Mucosa of descending colon (tissue), 3 donors: ENCODE results near the gene FJX1. TPM values are rescaled to one million over a fixed set of nuclear protein-coding genes. Genes with fewer than 3 reads are reported as not detected.

Experiments
- ATAC-seq: fragments of 200-7000 bp; cut with Tn5 transposase; one replicate; pipeline ENCODE4 v1.9.1; 2020; ENCODE audit warnings: mild to moderate bottlenecking, moderate library complexity
- DNase-seq, 3 donors: peaks; one replicate each; pipeline ENCODE4 v3.0.0-alpha.2; 2020
- H3K36me3 ChIP-seq: fragments of 200-600 bp; one replicate; pipeline ENCODE4 v1.8.0; 2021; ENCODE audit warnings: low read depth, mild to moderate bottlenecking
- H3K4me1 ChIP-seq: fragments of 200-600 bp; one replicate; pipeline ENCODE4 v1.8.0; 2021; ENCODE audit warnings: low read depth, mild to moderate bottlenecking
- H3K4me3 ChIP-seq: fragments of 200-600 bp; one replicate; pipeline ENCODE4 v1.8.0; 2021; ENCODE audit warnings: mild to moderate bottlenecking
- H3K9me3 ChIP-seq: fragments of 200-600 bp; one replicate; pipeline ENCODE4 v1.8.0; 2021; ENCODE audit warnings: mild to moderate bottlenecking
- CTCF ChIP-seq: fragments of 200-600 bp; IDR thresholded peaks from one replicate; pipeline ENCODE4 v1.8.0; 2022; ENCODE audit warnings: antibody characterized with exemption, mild to moderate bottlenecking
- intact Hi-C, 2 donors: fragments of 100-400 bp; cut with DNase I in 1 of 2; cut with micrococcal nuclease in 1 of 2; formaldehyde crosslinking; loops; one replicate each; pipeline versions ENCODE4 v1.11.0 to v1.11.1; 2022; cut with DNase I, micrococcal nuclease
- long read RNA-seq, 2 donors: library from polyadenylated mRNA; unstranded; transcript quantifications; one replicate each; pipeline ENCODE4 v2.0.0, GENCODE V29; 2019 to 2021
- total RNA-seq, 3 donors: library from RNA; stranded (reverse); fragmentation: NEBNext Ultra II Directional in 2 of 3; extraction: Animal tissue kit (Norgen Biotek cat#: 25700) in 2 of 3; gene quantifications; one replicate each; pipeline versions ENCODE4 v1.2.1 to v1.2.4, GENCODE V29; 2021 to 2023
- donor health status: DM: no; HTN: no; CAD: no; lungs with moderate emphysema.
- donor health status: DM: no; HTN: no; CAD: no.
- donor health status: DM: no; HTN: yes; CAD: no.

The FJX1 gene
- 1 to 10 TPM in 1 of 3 donors, under 1 TPM in 2; 0.36 to 1.7 (median 0.84) TPM for total RNA-seq
- long read RNA-seq, donor 1, transcript FJX1-201 (1 exons, 2,450 nt): major isoform, 6 of 7 reads
- long read RNA-seq, donor 1, partial matches to known transcripts: 0 of 7 reads
- long read RNA-seq, donor 1, other reads (novel, unspliced or antisense): 1 of 7 reads
- long read RNA-seq, donor 2: 0 reads

- Histone ChIP-seq H3K36me3 (no peaks in the 10 kb centered on the region), H3K9me3 (no peaks in the 10 kb centered on the region), H3K4me3 (no peak within 1 kb of the TSS), H3K4me1 (peaks cover 13% of the 10 kb centered on the region)
- no peak for TF ChIP-seq CTCF
- intact Hi-C loops: loop anchor here in 1 of 2 donors (5.0 kb wide), 1 partner anchor 649 kb away; no protein-coding TSS in a partner anchor
- ATAC-seq (peak; percentile 52), DNase-seq (peak; percentile 21 to 59 (median 41))
Observed at GRCh38 chr11:35617687-35618496, at the start of gene FJX1. Gene FJX1, plus strand, starts transcription at chr11:35618460. Its CDS starts 177 bp downstream, at chr11:35618637.

GRCh38 chr11:35571696-35572095, 46.6 kb upstream of the FJX1 start:
- no peak for TF ChIP-seq CTCF
- no peaks in the 10 kb centered on the region for H3K4me1 ChIP-seq
- DNase-seq: no peak
- intact Hi-C loops: no loop called here
- H3K36me3 ChIP-seq: no peaks in the 10 kb centered on the region
- ATAC-seq: no peak
- no peaks in the 10 kb centered on the region for H3K9me3 ChIP-seq
- H3K4me3 ChIP-seq: no peak overlapping the region

GRCh38 chr11:35579557-35580396, 38.5 kb upstream of the FJX1 start:
- Histone ChIP-seq H3K4me3 (no peak overlapping the region), H3K9me3 (no peaks in the 10 kb centered on the region), H3K4me1 (no peaks in the 10 kb centered on the region), H3K36me3 (no peaks in the 10 kb centered on the region)
- TF ChIP-seq CTCF: no peak
- intact Hi-C loops: no loop called here
- ATAC-seq: no peak
- DNase-seq: no peak

GRCh38 chr11:35580397-35580781, 37.9 kb upstream of the FJX1 start:
- Histone ChIP-seq H3K9me3 (no peaks in the 10 kb centered on the region), H3K4me3 (no peak overlapping the region), H3K4me1 (no peaks in the 10 kb centered on the region), H3K36me3 (no peaks in the 10 kb centered on the region)
- intact Hi-C loops: no loop called here
- DNase-seq (no peak), ATAC-seq (no peak)
- no peak for TF ChIP-seq CTCF

- intact Hi-C loops: no loop called here
- no peak for TF ChIP-seq CTCF
- H3K36me3 ChIP-seq: no peaks in the 10 kb centered on the region
- H3K4me1 ChIP-seq: no peaks in the 10 kb centered on the region
- DNase-seq (no peak), ATAC-seq (no peak)
- H3K4me3 ChIP-seq: no peak overlapping the region
- H3K9me3 ChIP-seq: no peaks in the 10 kb centered on the region
Observed at GRCh38 chr11:35582033-35582432, 36.2 kb upstream of the FJX1 start.
